GM19099 (cell line): ENCODE data around the gene ATXN10.

ENCODE experiments used
- POLR2A ChIP-seq: IDR thresholded peaks from 3 replicates; pipeline ENCODE4 v1.6.1; 2011; ENCODE audit warnings: low read depth; ENCODE audit not compliant: insufficient read length; ENCODE audit errors: extremely low read depth

The ATXN10 gene

DNA sequence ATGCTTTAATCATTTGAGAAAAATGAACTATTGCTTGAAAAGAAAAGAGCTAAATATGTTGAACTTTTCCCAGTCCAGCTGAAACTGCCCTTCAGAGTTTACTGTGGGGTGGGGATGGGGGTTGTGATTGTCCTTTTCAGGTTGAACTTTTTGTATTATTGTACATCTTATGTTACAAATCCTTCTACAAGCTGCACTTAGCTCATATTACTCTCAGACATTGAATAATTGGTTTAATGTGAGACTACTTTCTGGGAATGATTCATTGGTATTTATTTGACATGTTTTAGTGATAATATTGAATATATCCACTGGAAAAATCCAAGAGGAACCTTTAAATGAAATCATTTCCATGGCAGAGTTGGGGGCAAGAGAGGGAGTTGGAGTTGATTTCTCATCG is 84.9 kb downstream of the ATXN10 start:
- TF ChIP-seq POLR2A, result no peak

DNA sequence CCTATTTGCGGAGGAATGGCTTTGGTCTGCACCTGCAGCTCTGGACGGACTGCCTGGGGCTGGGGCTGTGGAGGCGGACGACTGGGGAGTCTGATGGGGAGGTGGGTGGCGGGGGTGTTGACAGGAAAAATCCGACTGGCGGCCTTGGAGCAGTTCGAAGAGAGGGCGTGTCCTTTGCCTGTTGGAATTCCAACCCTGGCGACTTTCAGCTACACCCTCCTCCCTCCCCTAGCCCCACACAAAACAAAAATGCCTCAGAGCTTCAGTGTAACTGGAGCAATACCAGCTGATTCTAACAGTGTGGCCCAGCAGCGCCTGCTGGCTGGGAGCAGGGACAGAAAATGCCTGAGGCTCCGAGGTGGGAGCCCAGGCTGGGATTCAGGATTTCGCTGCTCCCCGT is 85.4 kb downstream of the ATXN10 start:
- TF ChIP-seq POLR2A, result no peak

DNA sequence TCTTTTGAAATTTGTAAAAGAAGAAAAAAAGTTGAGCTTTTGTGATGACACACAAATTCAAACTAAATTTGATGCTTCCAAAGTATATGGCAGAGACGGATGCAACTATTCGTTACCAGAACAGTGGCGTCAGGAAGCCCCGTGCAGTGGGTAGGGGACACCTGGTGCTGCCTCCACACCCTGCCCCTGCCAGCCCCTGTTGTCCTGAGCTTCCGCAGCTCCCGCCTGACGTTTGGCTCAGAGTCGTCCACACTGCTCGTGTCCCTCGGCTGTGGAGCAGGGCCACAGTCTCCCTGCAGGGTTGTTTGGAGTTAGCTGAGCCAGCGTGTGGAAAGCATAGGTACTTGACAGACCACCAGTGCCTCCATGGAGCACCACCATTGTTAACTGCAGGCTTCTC is 86.3 kb downstream of the ATXN10 start:
- TF ChIP-seq POLR2A, result no peak

DNA sequence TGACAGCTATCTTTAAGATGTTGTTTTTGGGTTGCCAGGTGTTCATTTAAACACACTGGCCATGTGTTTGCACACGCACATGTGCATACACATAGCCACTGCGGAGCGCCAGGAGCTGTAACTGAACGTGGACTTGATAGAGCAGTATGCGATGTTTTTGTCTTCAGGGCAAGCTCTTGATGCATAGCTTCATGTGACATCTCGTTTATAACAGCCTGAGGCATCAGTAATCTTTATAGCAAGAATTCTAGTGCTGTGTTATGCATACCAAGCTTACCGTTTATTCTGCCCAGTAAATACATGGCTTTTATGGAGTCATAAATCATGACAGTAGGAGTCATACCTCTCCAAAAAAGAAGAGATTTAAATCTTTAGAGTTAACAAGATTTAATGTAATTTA is 87.0 kb downstream of the ATXN10 start:
- TF ChIP-seq POLR2A, result no peak

DNA sequence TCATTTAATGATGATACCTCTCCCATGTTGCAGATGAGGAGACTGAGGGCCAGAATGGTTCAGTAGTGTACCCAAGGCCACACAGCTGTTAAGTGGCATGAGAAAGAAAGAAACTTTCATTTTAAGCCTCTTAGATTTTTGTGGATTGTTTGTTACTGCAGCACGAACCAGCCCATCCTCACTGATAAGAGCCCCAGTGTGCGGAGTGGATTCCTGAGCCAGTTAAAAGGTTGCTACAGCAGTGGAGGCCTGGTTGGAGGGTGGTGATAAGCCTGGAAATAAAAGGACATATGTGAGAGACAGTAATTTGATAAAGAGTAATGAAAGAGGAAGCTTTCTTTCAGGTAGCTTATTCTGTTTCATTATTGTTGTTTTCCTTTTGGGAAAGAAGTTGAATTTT is 89.0 kb downstream of the ATXN10 start:
- no peak for TF ChIP-seq POLR2A

DNA sequence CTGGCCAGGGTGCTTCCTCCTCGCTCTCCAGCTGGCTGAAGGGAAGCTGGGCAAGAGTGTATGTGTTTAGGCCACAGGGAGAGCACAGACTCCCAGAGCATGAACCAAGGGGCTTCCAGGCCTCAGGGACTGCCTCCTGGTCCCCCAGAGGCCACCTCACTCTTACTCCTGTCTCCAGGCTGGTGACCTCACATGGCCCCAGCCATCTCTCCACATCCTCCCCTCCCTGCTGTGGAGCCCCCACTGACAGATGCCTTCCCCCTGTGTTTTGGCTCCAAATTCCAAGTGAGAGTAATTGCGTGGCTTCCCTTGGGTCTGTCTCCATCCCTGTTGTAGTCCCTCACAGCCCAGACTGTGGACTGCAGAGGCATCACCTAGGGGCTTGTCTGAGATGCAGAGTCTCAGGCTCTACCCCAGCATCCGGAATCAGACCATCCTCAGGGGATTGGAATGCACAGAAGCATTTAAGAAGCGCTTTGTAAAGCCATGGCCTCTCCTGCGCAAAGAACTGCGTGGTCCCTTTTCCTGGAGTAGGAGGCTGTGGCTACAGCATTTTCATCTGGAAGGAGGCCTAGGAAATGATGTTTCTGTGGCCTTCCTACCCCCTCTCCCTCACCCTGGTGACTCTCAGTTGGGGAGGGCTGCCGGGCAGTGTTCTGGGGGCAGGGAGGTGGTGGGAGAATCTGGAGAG is 91.1 kb downstream of the ATXN10 start:
- no peak for TF ChIP-seq POLR2A

DNA sequence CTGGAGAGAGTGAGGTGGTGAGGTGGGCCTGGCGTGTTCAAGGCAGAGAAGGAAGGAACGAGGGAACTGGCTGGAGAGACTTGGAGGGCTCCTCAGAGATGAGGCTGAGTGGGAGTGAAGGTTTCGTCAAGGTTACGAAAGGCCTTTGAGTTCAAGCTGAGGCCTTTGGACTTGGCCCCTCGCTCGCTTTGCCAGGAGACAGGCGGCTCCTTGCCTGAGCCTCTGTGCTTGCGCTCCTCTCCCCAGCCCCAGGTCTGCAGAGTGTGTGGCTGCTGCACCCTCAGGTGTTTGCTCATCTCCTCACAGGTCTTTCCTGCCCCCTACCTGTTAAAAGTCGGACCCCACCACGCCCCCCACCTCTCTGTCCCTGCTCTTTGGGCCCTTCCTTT is 91.6 kb downstream of the ATXN10 start:
- no peak for TF ChIP-seq POLR2A

DNA sequence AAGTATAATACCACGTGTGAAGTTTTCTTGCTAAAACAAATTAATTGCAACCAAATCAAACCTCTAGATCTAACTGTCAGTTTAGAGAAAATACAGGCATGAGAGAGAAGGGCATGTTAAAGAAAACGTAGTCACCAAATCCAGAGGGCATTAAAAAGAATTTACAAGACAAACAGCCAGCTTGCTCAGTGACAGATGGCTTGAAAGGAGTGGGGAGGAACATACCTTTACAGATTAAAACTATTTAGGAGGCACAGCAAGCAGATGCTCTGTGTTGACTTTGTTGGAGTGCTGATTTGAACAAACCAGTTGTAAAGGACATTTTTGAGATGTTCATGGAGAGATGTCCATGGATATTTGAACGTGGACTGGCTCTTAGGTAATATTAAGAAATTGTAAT is 96.9 kb downstream of the ATXN10 start:
- no peak for TF ChIP-seq POLR2A

DNA sequence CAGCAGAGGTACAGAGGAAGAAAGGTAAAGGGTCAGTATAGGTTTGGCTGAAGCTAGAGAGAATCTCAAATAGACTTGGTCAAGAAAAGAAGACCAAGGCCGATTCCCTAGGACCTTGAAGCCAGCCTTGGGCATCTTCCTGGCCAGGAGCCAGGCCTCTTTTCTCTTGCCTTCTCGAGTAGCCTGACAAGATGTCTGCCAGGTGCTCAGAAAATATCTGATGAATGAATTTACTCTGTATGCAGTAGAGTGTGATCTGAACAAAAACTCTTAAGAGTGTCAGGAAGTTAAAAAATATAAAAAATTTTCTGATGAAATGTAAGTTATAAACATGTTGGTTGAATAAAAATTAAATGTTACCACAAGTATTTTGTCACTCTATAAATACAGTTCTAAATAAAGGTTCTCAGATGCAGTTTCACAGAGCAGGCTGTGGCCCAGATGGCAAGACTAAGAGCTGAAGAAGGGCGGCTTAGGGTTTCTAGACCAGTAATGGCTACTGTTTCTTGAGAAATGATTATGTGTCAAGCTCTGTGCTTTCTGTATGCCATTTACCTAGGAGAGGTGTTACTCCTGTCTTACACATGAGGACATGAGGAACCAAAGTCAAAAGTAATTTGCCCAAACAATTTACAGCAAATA is 98.1 kb downstream of the ATXN10 start:
- TF ChIP-seq POLR2A, result no peak

DNA sequence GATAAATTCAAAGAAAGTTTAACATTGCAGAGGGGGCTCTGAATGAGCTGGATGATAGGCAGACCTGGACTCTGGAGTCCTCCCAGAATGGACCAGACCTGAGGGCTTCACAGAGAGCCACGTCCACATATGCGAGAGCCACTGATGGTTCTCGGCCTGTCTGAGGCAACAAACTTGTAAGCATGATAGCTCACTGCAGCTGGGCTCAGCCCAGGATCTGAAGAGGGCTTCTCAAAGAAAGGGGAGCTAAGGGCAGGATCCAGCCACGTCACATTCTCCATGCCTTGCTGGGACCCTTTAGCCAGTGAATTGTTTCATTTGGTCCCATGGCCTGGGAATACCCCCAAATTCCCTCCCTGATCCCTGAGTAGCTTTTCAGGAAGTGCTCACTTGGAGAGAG is 98.9 kb downstream of the ATXN10 start:
- TF ChIP-seq POLR2A, result no peak

DNA sequence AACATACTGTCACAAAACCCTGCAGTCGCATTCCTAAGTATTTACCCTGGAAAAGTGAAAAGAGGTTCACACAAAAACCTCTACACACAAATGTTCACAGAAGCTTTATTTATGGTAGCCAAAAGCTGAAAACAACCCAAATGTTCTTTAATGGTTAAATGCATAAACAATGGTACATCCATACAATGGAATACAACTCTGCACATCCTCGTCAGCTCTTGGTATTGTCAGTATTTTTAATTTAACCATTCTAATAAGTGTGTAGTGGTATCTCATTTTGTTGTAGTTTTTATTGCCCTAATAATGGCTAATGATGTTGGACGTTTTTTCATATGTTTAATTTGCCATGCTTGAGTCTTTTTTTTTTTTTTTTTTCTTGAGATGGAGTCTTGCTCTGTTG is 99.4 kb downstream of the ATXN10 start:
- TF ChIP-seq POLR2A, result no peak

DNA sequence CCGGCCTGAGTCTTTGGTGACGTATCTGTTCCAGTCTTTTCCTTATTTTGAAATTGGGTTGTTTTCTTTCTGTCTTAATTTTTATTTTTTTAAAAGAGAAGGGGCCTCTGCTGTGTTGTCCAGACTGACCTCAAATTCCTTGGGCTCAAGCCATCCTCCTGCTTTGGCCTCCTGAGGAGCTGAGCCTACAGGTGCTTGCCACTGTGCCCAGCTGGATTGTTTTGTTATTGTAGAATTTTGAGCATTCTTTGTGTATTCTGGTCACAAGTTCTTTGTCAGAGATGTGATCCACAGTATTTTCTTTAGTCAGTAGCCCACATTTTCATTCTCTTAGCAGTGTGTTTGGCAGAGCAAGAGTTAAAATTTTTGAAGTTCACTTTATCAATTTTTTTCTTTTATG is 100.1 kb downstream of the ATXN10 start:
- no peak for TF ChIP-seq POLR2A

DNA sequence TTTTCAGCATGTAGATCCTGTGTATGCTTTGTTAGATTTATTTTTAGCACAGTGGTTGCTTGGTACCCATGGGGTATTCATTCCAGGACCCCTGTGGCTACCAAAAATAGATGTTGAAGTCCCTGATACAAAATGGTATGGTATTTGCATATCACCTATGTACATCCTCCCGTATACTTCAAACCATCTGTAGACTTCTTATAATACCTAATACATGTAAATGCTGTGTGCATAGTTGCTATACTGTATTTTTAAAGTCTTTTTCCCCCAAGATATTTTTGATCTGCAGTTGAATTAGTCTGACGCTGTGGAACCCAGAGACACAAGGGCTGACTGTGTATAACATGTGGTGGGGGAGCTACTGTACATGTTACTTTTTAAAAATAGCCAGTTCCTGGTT is 101.1 kb downstream of the ATXN10 start:
- TF ChIP-seq POLR2A, result no peak

DNA sequence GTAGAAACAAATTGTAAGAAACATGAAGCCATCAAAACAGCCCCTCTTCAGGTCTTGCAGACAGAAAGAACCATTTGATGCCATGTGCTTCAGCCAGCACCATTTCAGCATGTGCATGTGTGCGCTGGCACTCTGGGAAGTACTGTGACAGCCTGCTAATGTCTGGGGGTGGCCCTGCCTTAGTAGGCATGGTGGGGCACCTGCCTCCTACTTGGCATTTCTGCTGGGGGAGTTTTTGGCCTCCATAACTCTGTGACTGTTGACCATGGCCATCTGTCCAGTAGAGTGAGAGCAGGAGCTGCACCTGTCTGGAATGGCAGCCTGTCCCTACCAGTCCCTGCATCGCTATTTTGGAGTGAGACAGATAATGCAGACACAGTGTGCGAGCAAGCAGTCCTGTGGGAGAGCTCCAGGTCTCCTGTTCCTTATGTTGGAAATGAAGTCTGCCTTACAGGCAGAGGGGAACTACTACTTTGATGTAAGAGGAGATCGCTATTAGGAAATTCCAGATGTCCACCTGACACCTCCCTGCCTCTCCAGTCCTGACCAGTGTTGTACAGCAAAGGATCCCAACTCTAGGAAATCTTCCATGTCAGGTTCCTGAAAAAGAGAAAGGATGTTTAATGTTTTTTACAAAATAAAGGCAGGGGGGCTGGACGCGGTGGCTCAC is 102.5 kb downstream of the ATXN10 start:
- no peak for TF ChIP-seq POLR2A

DNA sequence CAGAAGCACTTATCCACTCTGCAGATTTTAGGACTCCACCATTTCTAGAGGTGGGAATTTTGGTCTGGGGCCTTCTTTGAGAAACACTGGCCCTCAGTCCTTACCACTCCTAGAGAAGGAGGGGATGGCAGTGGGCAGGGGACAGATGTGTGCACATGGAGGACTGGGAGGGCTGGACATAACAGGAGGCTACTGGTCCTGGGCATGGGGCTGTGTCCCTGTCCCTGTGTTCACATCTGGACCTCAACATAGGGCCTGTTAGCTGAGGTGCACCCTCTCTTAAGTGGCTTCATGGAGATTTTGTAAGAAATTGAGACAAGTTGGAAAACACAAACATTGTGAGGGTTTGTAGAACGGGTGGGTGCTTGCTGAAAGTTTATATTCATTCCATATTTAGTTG is 103.4 kb downstream of the ATXN10 start:
- TF ChIP-seq POLR2A, result no peak
